ENCODE results near the gene XKR3. TPM values are rescaled to one million over a fixed set of nuclear protein-coding genes. Genes with fewer than 3 reads are reported as not detected.
"Not testable (repeated sequence)": the region's sequence is repeated elsewhere in the genome, so short reads cannot be mapped to it uniquely, and the experiment has no call there.

Gene XKR3
- total RNA-seq (2022) = not detected in 2 replicates
- Bru-seq, nascent RNA = percentile 6 among the genes with signal in this experiment
- percentile 4 among the genes with signal in this experiment for BruChase-seq, experiment 1, labeled RNA remaining after a 6-hour chase
- not detected for BruChase-seq, experiment 2, labeled RNA remaining after a 2-hour chase
- long read RNA-seq = 0 reads

- CTCF ChIA-PET = no interaction called here
- no TSS peak for BruUV-seq (replicated peaks)
- Mint-ChIP-seq H3K27me3 (ENCODE audit: unreplicated experiment) (no peaks in the 10 kb centered on the region), H3K36me3 (ENCODE audit: insufficient read depth, unreplicated experiment) (no peaks in the 10 kb centered on the region), H3K27ac (ENCODE audit: unreplicated experiment) (no peak within 1 kb of the TSS), H3K4me1 (ENCODE audit: low read depth, unreplicated experiment) (no peaks in the 10 kb centered on the region), H3K9me3 (ENCODE audit: low read depth, unreplicated experiment) (peaks cover 16% of the 10 kb centered on the region), H3K4me3 (ENCODE audit: low read depth, unreplicated experiment) (no peak within 1 kb of the TSS)
- intact Hi-C loops (cut with micrococcal nuclease; ENCODE audit: unreplicated experiment) = no loop called here
- no peak for TF ChIP-seq CTCF (IDR thresholded peaks at IDR 0.05; ENCODE audit: unreplicated experiment)
- no peak for DNase-seq
Observed at GRCh38 chr22:16824716-16825687, at the start of gene XKR3. Gene XKR3 (minus strand): TSS chr22:16825411. CDS start chr22:16808073, 17,338 bp downstream.

- H3K27me3 Mint-ChIP-seq (ENCODE audit: unreplicated experiment); CTCF ChIA-PET; intact Hi-C loops (cut with micrococcal nuclease; ENCODE audit: unreplicated experiment); H3K4me1 Mint-ChIP-seq (ENCODE audit: low read depth, unreplicated experiment); H3K27ac Mint-ChIP-seq (ENCODE audit: unreplicated experiment); BruUV-seq (replicated peaks); DNase-seq; H3K4me3 Mint-ChIP-seq (ENCODE audit: low read depth, unreplicated experiment); H3K36me3 Mint-ChIP-seq (ENCODE audit: insufficient read depth, unreplicated experiment): not testable (repeated sequence)
- peaks cover 10% of the 10 kb centered on the region for H3K9me3 Mint-ChIP-seq (ENCODE audit: low read depth, unreplicated experiment)
Observed at GRCh38 chr22:16869640-16870039, 44.4 kb upstream of the XKR3 start.

- Mint-ChIP-seq H3K4me1 (ENCODE audit: low read depth, unreplicated experiment) (no peaks in the 10 kb centered on the region), H3K27me3 (ENCODE audit: unreplicated experiment) (no peaks in the 10 kb centered on the region), H3K9me3 (ENCODE audit: low read depth, unreplicated experiment) (peaks cover 19% of the 10 kb centered on the region), H3K36me3 (ENCODE audit: insufficient read depth, unreplicated experiment) (no peaks in the 10 kb centered on the region), H3K4me3 (ENCODE audit: low read depth, unreplicated experiment) (no peak overlapping the region), H3K27ac (ENCODE audit: unreplicated experiment) (no peak overlapping the region)
- no peak for TF ChIP-seq CTCF (IDR thresholded peaks at IDR 0.05; ENCODE audit: unreplicated experiment)
- CTCF ChIA-PET = no interaction called here
- DNase-seq = no peak
- intact Hi-C loops (cut with micrococcal nuclease; ENCODE audit: unreplicated experiment) = no loop called here
- no TSS peak for BruUV-seq (replicated peaks)
Observed at GRCh38 chr22:16866167-16866566, 41.0 kb upstream of the XKR3 start.

GRCh38 chr22:16856851-16857250 is 31.6 kb upstream of the XKR3 start:
- CTCF ChIA-PET; H3K4me1 Mint-ChIP-seq (ENCODE audit: low read depth, unreplicated experiment); DNase-seq; BruUV-seq (replicated peaks); H3K4me3 Mint-ChIP-seq (ENCODE audit: low read depth, unreplicated experiment); H3K27ac Mint-ChIP-seq (ENCODE audit: unreplicated experiment); H3K27me3 Mint-ChIP-seq (ENCODE audit: unreplicated experiment); H3K9me3 Mint-ChIP-seq (ENCODE audit: low read depth, unreplicated experiment); H3K36me3 Mint-ChIP-seq (ENCODE audit: insufficient read depth, unreplicated experiment); intact Hi-C loops (cut with micrococcal nuclease; ENCODE audit: unreplicated experiment): not testable (repeated sequence)

GRCh38 chr22:16854631-16855030 is 29.4 kb upstream of the XKR3 start:
- no peak overlapping the region for H3K4me3 Mint-ChIP-seq (ENCODE audit: low read depth, unreplicated experiment)
- no peaks in the 10 kb centered on the region for H3K4me1 Mint-ChIP-seq (ENCODE audit: low read depth, unreplicated experiment)
- no peak for DNase-seq
- intact Hi-C loops (cut with micrococcal nuclease; ENCODE audit: unreplicated experiment) = no loop called here
- H3K27ac Mint-ChIP-seq (ENCODE audit: unreplicated experiment) = no peak overlapping the region
- H3K9me3 Mint-ChIP-seq (ENCODE audit: low read depth, unreplicated experiment) = peaks cover 6% of the 10 kb centered on the region
- no peaks in the 10 kb centered on the region for H3K36me3 Mint-ChIP-seq (ENCODE audit: insufficient read depth, unreplicated experiment)
- CTCF ChIA-PET = no interaction called here
- TF ChIP-seq CTCF (IDR thresholded peaks at IDR 0.05; ENCODE audit: unreplicated experiment) = no peak
- BruUV-seq (replicated peaks) = no TSS peak
- H3K27me3 Mint-ChIP-seq (ENCODE audit: unreplicated experiment) = no peaks in the 10 kb centered on the region

GRCh38 chr22:16851268-16851996 is 26.2 kb upstream of the XKR3 start:
- H3K27ac Mint-ChIP-seq (ENCODE audit: unreplicated experiment); intact Hi-C loops (cut with micrococcal nuclease; ENCODE audit: unreplicated experiment); H3K27me3 Mint-ChIP-seq (ENCODE audit: unreplicated experiment); H3K36me3 Mint-ChIP-seq (ENCODE audit: insufficient read depth, unreplicated experiment); DNase-seq; CTCF ChIA-PET; H3K4me3 Mint-ChIP-seq (ENCODE audit: low read depth, unreplicated experiment); H3K4me1 Mint-ChIP-seq (ENCODE audit: low read depth, unreplicated experiment); BruUV-seq (replicated peaks): not testable (repeated sequence)
- H3K9me3 Mint-ChIP-seq (ENCODE audit: low read depth, unreplicated experiment) = peaks cover 13% of the 10 kb centered on the region
